NCI-H1694 treated with DMSO at 0.1 percent for 48 hours (cell line): Measurements from ENCODE around the gene KIAA1217.

ENCODE experiments used
- DNase-seq: peaks from one replicate; lab custom pipeline; 2025; lab: John Stamatoyannopoulos, UW

Gene KIAA1217

GRCh38 chr10:24590697-24591457 lies 381.9 kb downstream of the KIAA1217 start:
- no peak for DNase-seq

DNA sequence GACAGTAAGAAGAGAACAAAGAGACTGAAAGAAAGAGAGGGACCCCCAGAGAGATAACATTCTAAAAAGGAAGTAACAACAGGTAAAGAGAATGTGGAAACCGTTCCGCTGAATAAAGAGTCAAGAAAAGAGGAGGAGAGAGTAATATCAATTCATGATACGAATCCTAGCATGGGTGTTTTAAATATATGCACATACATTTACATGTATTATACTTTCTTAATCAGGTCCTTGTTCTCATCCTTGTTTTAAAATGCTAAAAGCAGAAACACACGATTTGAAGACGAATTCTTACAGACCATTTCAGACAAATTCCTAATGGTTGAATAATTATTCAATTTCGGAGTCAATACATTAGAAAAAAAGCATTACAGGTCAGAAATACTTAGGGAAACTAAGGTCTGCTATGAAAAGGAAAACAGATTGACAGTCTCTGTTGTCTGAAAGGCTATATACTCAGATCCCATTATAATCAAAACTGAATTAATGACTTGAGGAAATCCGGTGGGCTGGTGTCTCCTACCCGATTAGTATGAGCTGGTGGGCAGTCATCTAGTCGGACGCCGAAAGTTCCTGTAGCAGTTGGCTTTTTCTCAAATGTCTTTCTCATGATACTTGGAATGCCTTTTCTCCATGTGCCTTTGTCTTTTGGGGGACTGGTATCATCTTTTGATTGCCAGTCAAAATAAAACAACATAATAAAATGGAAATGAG lies 387.4 kb downstream of the KIAA1217 start:
- DNase-seq: no peak

DNA sequence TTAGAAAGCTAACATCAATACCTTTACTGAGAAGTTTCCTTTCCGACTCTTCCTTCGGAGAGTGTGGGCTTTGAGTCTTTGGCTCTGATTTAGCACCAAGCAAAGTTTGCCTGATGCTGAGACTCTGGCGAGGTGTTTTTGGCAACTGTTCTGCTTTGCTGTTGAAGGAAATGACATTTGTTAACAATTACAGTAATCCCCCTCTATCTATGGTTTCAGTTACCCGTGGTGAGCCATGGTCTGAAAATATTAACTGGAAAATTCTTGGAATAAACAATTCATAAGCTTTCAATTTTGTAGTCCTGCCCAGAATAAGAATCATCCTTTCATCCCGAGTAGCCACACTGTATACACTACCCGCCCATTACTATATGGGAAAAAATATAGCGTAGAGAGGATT lies 388.5 kb downstream of the KIAA1217 start:
- DNase-seq: no peak
